ENCODE measurements around the gene USP7.

The USP7 gene

GRCh38 chr16:8899709-8900317 lies 63.9 kb downstream of the USP7 start:
- FAIRE-seq = no peak

GRCh38 chr16:8898660-8899318 lies 64.9 kb downstream of the USP7 start:
- FAIRE-seq (no peak), DNase-seq (ENCODE audit: insufficient read length, low spot score) (no peak)
- no peak for TF ChIP-seq CTCF (IDR thresholded peaks at IDR 0.05; ENCODE audit: insufficient read depth, missing control alignments)

More at GRCh38 chr16:8899709-8900317, 63.9 kb downstream of the USP7 start:
- TF ChIP-seq CTCF (IDR thresholded peaks at IDR 0.05; ENCODE audit: insufficient read depth, missing control alignments) = no peak
- no peak for DNase-seq (ENCODE audit: insufficient read length, low spot score)

GRCh38 chr16:8894736-8895334 lies 68.9 kb downstream of the USP7 start:
- FAIRE-seq (no peak), DNase-seq (ENCODE audit: insufficient read length, low spot score) (no peak)
- no peak for TF ChIP-seq CTCF (IDR thresholded peaks at IDR 0.05; ENCODE audit: insufficient read depth, missing control alignments)

GRCh38 chr16:8893976-8894690 lies 69.6 kb downstream of the USP7 start:
- DNase-seq (ENCODE audit: insufficient read length, low spot score) (no peak), FAIRE-seq (no peak)
- TF ChIP-seq CTCF (IDR thresholded peaks at IDR 0.05; ENCODE audit: insufficient read depth, missing control alignments) = no peak

- no peak for FAIRE-seq
- TF ChIP-seq CTCF (IDR thresholded peaks at IDR 0.05; ENCODE audit: insufficient read depth, missing control alignments) = no peak
- DNase-seq (ENCODE audit: insufficient read length, low spot score) = no peak
These were observed 70.3 kb downstream of the USP7 start for GRCh38 chr16:8893426-8893825.

GRCh38 chr16:8892101-8892575 lies 71.6 kb downstream of the USP7 start:
- TF ChIP-seq CTCF (IDR thresholded peaks at IDR 0.05; ENCODE audit: insufficient read depth, missing control alignments) = no peak
- DNase-seq (ENCODE audit: insufficient read length, low spot score) (no peak), FAIRE-seq (no peak)

Measured in D721Med (cell line).